Measurements from ENCODE around the gene RAD51C.

GRCh38 chr17:58755577-58756245 lies 63.3 kb downstream of the RAD51C start, which contains the start of gene PPM1E:
- TF ChIP-seq GATA2 (IDR thresholded peaks at IDR 0.05; ENCODE audit: low read depth, low read length) = no peak
- no peak for TF ChIP-seq GATA3 (IDR thresholded peaks at IDR 0.05; ENCODE audit: low read depth, low read length)

Data from SH-SY5Y (cell line).